Smooth muscle cell (in vitro differentiated cells): ENCODE data around the gene KRABD2.

Experiments
- DNase-seq: peaks from one replicate; lab custom pipeline; 2025; ENCODE audit not compliant: unreplicated experiment; lab: John Stamatoyannopoulos, UW
- H2AFZ ChIP-seq: fragments of 200-600 bp; sonication (generic); 2 replicates; pipeline ENCODE4 v1.6.0; 2016; ENCODE audit warnings: antibody characterized with exemption, low read depth, mild to moderate bottlenecking
- H3F3A ChIP-seq: fragments of 200-600 bp; sonication (generic); 2 replicates; pipeline ENCODE4 v1.6.0; 2017; ENCODE audit warnings: antibody characterized with exemption, low read depth
- H3K27ac ChIP-seq: fragments of 200-600 bp; sonication (generic); 2 replicates; pipeline ENCODE4 v1.5.1; 2016; ENCODE audit warnings: low read depth, mild to moderate bottlenecking
- H3K27me3 ChIP-seq: fragments of 200-600 bp; sonication (generic); 2 replicates; pipeline ENCODE4 v1.6.1; 2016; ENCODE audit warnings: low read depth, mild to moderate bottlenecking
- H3K36me3 ChIP-seq: fragments of 200-600 bp; sonication (generic); 2 replicates; pipeline ENCODE4 v1.5.1; 2016; ENCODE audit warnings: low read depth
- H3K4me1 ChIP-seq: fragments of 200-600 bp; sonication (generic); 2 replicates; pipeline ENCODE4 v1.5.1; 2016; ENCODE audit warnings: low read depth
- H3K4me2 ChIP-seq: fragments of 200-600 bp; sonication (generic); 2 replicates; pipeline ENCODE4 v1.6.0; 2016; ENCODE audit warnings: mild to moderate bottlenecking
- H3K4me3 ChIP-seq: fragments of 200-600 bp; sonication (generic); 2 replicates; pipeline ENCODE4 v1.5.1; 2016; ENCODE audit warnings: mild to moderate bottlenecking
- H3K79me2 ChIP-seq: fragments of 200-600 bp; sonication (generic); 2 replicates; pipeline ENCODE4 v1.6.0; 2016; ENCODE audit warnings: low read depth, mild to moderate bottlenecking
- H3K9ac ChIP-seq: fragments of 200-600 bp; sonication (generic); 2 replicates; pipeline ENCODE4 v1.6.0; 2016; ENCODE audit warnings: low read depth
- H3K9me3 ChIP-seq: fragments of 200-600 bp; sonication (generic); replicated peaks from 2 replicates; pipeline ENCODE4 v1.5.1; 2016; ENCODE audit warnings: low read depth
- H4K20me1 ChIP-seq: fragments of 200-600 bp; sonication (generic); 2 replicates; pipeline ENCODE4 v1.6.0; 2016; ENCODE audit warnings: low read depth
- WGBS: methylation state at CpG from one replicate; pipeline ENCODE4 v1.1.7; 2016; ENCODE audit warnings: low lambda C conversion rate; 5-methylcytosine and 5-hydroxymethylcytosine counted together
- TF ChIP-seq, protein P1 (sequence below): fragments of 200-600 bp; sonication (generic); IDR thresholded peaks from 2 replicates; pipeline ENCODE4 v1.5.1; 2017; ENCODE audit warnings: borderline replicate concordance, mild to moderate bottlenecking, antibody characterized with exemption; ENCODE audit not compliant: insufficient read depth, poor library complexity, severe bottlenecking

The KRABD2 gene

DNA sequence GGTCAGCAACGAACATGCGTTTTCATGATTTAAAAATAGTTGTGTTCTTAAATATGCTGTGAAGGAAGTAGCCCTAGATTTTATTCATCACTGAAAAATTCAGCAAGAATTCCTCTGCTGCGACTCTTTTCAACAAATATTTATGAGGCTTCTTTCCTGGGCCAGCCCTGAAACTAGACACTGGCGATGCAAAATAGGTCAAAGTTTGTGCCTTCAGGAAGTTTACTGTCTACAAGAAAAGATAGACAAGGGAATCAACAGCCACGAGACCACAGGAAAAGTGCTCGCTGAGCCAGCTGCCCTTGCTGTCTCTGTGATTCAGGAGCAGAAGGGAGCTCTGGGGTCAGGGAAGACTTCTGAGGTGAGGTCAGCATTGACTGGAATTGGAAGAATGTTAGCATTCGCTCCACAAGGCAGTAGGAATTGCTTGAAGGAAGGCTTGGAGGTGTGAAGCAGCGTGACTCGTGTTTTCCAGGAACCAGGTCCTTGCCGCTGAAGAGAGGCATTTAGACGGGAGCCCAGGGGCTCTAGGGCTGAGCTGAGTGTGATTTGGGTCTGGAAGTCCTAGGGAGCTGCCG, 8.4 kb upstream of the KRABD2 start:
- TF ChIP-seq, protein P1, sequence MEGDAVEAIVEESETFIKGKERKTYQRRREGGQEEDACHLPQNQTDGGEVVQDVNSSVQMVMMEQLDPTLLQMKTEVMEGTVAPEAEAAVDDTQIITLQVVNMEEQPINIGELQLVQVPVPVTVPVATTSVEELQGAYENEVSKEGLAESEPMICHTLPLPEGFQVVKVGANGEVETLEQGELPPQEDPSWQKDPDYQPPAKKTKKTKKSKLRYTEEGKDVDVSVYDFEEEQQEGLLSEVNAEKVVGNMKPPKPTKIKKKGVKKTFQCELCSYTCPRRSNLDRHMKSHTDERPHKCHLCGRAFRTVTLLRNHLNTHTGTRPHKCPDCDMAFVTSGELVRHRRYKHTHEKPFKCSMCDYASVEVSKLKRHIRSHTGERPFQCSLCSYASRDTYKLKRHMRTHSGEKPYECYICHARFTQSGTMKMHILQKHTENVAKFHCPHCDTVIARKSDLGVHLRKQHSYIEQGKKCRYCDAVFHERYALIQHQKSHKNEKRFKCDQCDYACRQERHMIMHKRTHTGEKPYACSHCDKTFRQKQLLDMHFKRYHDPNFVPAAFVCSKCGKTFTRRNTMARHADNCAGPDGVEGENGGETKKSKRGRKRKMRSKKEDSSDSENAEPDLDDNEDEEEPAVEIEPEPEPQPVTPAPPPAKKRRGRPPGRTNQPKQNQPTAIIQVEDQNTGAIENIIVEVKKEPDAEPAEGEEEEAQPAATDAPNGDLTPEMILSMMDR = no peak
- Histone ChIP-seq H3K79me2 (peaks cover 31% of the 10 kb centered on the region), H2AFZ (no peak overlapping the region), H3K9me3 (no peaks in the 10 kb centered on the region), H3F3A (peaks cover 28% of the 10 kb centered on the region), H3K36me3 (no peaks in the 10 kb centered on the region), H3K9ac (peak overlapping the region; percentile 5), H3K27me3 (no peaks in the 10 kb centered on the region), H3K4me3 (peak overlapping the region; percentile 66), H3K27ac (peak overlapping the region; percentile 58), H4K20me1 (peaks cover 28% of the 10 kb centered on the region), H3K4me2 (peak overlapping the region; percentile 96), H3K4me1 (peaks cover 21% of the 10 kb centered on the region)
- WGBS = 8% methylated on average over 12 of the region's 12 CpGs
- no peak for DNase-seq

DNA sequence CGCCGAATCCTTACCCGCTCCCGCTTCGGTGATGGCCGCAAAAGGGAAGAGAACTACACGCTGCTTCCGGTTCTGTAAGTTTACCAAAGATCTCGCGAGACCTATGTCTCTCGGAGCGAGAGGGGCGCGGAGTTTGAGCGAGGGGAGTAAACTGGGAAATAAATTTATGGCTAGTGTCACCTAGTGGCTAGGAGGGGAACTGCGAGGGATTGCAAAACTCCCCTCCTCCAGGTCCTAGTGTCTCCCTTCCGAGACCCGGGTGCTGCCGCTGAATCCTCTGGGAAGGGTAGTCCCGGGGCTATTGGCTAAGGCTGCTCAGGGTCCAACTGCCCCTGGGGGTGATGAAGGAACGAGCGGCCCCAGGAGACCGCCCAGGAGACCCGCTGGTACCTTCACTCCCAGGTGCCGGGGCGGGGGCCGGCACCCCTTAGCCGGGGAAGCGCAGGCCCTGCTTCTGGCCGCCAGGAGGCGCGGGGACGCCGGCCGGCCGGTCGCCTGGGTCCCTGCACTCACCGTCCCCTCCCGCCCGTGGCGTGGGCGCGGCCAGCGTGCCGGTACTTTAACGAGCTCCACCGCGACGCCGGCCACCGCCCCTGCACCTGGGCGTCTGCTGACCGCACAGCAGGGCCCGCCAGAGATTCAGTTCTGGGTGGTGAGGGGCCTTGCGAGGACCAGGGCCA, 6.8 kb upstream of the KRABD2 start, which contains the start of gene RPL26:
Gene RPL26, minus strand, starts transcription at position 51 of the 680 bp plus-strand sequence. CDS start 883 bp downstream, outside the sequence.
- H2AFZ ChIP-seq = peak within 1 kb of the TSS; percentile 90
- H3K4me1 ChIP-seq = peaks cover 21% of the 10 kb centered on the region
- peaks cover 45% of the 10 kb centered on the region for H3K79me2 ChIP-seq
- peak within 1 kb of the TSS; percentile 98 for H3K4me2 ChIP-seq
- H3K27ac ChIP-seq = peak within 1 kb of the TSS; percentile 73
- no peaks in the 10 kb centered on the region for H3K27me3 ChIP-seq
- H3K4me3 ChIP-seq = peak within 1 kb of the TSS; percentile 66
- H3K9me3 ChIP-seq = no peaks in the 10 kb centered on the region
- no peaks in the 10 kb centered on the region for H3K36me3 ChIP-seq
- WGBS = 1% methylated on average over 40 of the region's 55 CpGs
- TF ChIP-seq, protein P1 = peak; percentile 77
- peaks cover 44% of the 10 kb centered on the region for H4K20me1 ChIP-seq
- DNase-seq = peak; percentile 94
- peak within 1 kb of the TSS; percentile 90 for H3K9ac ChIP-seq
- H3F3A ChIP-seq = peaks cover 41% of the 10 kb centered on the region

DNA sequence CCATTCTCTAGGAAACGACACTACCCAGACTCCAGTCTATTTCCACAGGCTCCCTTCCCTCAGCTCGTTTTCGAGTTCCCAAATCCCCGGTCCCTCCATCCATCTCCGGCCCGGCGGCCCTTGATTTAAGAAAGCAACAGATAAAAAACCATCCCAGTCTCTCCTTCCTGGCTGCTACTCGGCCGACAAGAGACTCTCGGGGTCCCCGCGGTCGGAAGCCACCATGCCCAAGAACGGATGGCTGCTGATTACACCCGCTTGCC, 6.3 kb upstream of the KRABD2 start:
- H3K9ac ChIP-seq = peak overlapping the region; percentile 90
- peaks cover 21% of the 10 kb centered on the region for H3K4me1 ChIP-seq
- H3K4me3 ChIP-seq = peak overlapping the region; percentile 66
- peak overlapping the region; percentile 56 for H2AFZ ChIP-seq
- DNase-seq = no peak
- H3K79me2 ChIP-seq = peaks cover 45% of the 10 kb centered on the region
- H3K36me3 ChIP-seq = no peaks in the 10 kb centered on the region
- TF ChIP-seq, protein P1 = no peak
- H3K27me3 ChIP-seq = no peaks in the 10 kb centered on the region
- H3K4me2 ChIP-seq = peak overlapping the region; percentile 98
- under 1% methylated on average over 15 of the region's 15 CpGs for WGBS
- H3F3A ChIP-seq = peaks cover 46% of the 10 kb centered on the region
- peak overlapping the region; percentile 73 for H3K27ac ChIP-seq
- no peaks in the 10 kb centered on the region for H3K9me3 ChIP-seq
- peaks cover 46% of the 10 kb centered on the region for H4K20me1 ChIP-seq
